IPS-15b (cell line): Measurements from ENCODE around the gene PNMT.

Experiments used
- H3K27me3 ChIP-seq: one replicate; pipeline ENCODE4 v1.6.1; 2013; ENCODE audit warnings: low read length; ENCODE audit not compliant: control insufficient read depth, insufficient read depth
- H3K36me3 ChIP-seq: one replicate; pipeline ENCODE4 v1.6.1; 2013; ENCODE audit warnings: low read length; ENCODE audit not compliant: control insufficient read depth, insufficient read depth
- H3K4me1 ChIP-seq: one replicate; pipeline ENCODE4 v1.6.1; 2013; ENCODE audit warnings: mild to moderate bottlenecking, low read length; ENCODE audit not compliant: control insufficient read depth, insufficient read depth
- H3K4me3 ChIP-seq: one replicate; pipeline ENCODE4 v1.5.1; 2013; ENCODE audit warnings: low read depth, low read length
- H3K9ac ChIP-seq: one replicate; pipeline ENCODE4 v1.6.1; 2013; ENCODE audit warnings: low read depth, mild to moderate bottlenecking, low read length
- H3K9me3 ChIP-seq: one replicate; pipeline ENCODE4 v1.6.1; 2013; ENCODE audit warnings: mild to moderate bottlenecking, low read length; ENCODE audit not compliant: control insufficient read depth, insufficient read depth

PNMT gene

GRCh38 chr17:39714234-39714633 is 46.0 kb downstream of the PNMT start:
- Histone ChIP-seq H3K9ac (no peak overlapping the region), H3K36me3 (peaks cover 81% of the 10 kb centered on the region)

DNA sequence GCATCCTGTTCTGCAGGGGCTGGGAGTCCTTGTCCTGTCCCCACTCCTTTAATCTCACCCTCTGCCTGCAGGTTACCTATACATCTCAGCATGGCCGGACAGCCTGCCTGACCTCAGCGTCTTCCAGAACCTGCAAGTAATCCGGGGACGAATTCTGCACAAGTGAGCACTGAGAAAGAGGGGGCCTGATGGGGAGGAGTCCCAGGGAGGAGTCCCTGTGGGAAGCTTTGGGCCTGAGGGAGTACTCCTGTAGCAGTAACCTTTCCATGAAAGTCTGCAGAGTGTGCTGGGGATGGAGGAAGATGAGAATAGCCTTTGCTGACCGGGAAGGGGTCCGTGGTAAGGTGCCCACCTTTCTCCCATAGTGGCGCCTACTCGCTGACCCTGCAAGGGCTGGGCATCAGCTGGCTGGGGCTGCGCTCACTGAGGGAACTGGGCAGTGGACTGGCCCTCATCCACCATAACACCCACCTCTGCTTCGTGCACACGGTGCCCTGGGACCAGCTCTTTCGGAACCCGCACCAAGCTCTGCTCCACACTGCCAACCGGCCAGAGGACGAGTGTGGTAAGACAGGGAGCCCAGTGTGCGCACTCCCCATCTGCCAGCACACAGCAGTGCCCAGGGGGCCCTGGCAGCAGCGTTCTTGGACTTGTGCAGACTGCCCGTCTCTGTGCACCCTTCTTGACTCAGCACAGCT is 47.3 kb downstream of the PNMT start:
- H3K36me3 ChIP-seq: peaks cover 79% of the 10 kb centered on the region
- no peak overlapping the region for H3K4me3 ChIP-seq
- H3K27me3 ChIP-seq: no peaks in the 10 kb centered on the region
- H3K9ac ChIP-seq: no peak overlapping the region
- H3K4me1 ChIP-seq: no peaks in the 10 kb centered on the region
- no peaks in the 10 kb centered on the region for H3K9me3 ChIP-seq

More at GRCh38 chr17:39714234-39714633, 46.0 kb downstream of the PNMT start:
- Histone ChIP-seq H3K4me3 (no peak overlapping the region), H3K9me3 (no peaks in the 10 kb centered on the region), H3K4me1 (no peaks in the 10 kb centered on the region), H3K27me3 (no peaks in the 10 kb centered on the region)

DNA sequence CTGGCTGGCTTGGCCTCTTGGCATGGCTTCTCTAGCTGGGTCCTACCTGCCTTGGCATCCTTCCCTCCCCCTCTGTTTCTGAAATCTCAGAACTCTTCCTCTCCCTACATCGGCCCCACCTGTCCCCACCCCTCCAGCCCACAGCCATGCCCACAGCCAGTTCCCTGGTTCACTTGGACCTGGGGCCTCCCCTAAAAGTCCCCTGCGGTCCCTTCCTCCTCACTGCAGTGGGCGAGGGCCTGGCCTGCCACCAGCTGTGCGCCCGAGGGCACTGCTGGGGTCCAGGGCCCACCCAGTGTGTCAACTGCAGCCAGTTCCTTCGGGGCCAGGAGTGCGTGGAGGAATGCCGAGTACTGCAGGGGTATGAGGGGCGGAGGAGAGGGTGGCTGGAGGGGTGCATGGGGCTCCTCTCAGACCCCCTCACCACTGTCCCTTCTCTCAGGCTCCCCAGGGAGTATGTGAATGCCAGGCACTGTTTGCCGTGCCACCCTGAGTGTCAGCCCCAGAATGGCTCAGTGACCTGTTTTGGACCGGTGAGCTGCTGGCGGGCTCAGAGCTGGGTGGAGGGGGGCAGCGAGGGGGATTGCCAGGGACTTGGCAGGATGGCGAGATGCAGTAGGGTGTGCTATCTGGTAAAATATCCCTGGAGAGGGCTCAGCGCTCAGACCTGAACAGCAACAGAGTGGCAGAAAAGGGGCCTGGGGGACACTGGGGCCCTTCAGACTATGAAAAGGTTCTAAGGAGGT is 48.0 kb downstream of the PNMT start:
- Histone ChIP-seq H3K9me3 (no peaks in the 10 kb centered on the region), H3K4me3 (no peak overlapping the region), H3K27me3 (no peaks in the 10 kb centered on the region), H3K36me3 (peaks cover 74% of the 10 kb centered on the region), H3K4me1 (no peaks in the 10 kb centered on the region), H3K9ac (no peak overlapping the region)

GRCh38 chr17:39716879-39717536 is 48.8 kb downstream of the PNMT start:
- Histone ChIP-seq H3K9me3 (no peaks in the 10 kb centered on the region), H3K36me3 (peaks cover 66% of the 10 kb centered on the region), H3K27me3 (no peaks in the 10 kb centered on the region), H3K4me1 (no peaks in the 10 kb centered on the region), H3K4me3 (no peak overlapping the region), H3K9ac (no peak overlapping the region)

DNA sequence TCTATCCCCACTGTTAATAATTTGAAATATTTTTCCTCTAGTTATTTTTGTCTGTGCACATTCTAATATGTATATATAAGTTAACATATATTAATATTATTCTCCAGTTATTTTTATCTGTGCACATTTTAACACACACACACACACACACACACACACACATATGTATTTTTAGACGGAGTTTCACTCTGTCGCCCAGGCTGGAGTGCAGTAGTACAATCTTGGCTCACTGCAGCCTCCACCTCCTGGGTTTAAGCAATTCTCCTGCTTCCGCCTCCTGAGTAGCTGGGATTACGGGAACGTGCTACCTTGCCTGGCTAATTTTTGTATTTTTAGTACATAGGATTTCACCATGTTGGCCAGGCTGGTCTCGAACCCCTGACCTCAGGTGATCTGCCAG is 49.4 kb downstream of the PNMT start:
- no peak overlapping the region for H3K4me3 ChIP-seq
- no peak overlapping the region for H3K9ac ChIP-seq
- H3K27me3 ChIP-seq: no peaks in the 10 kb centered on the region
- no peaks in the 10 kb centered on the region for H3K9me3 ChIP-seq
- no peaks in the 10 kb centered on the region for H3K4me1 ChIP-seq
- peaks cover 61% of the 10 kb centered on the region for H3K36me3 ChIP-seq

- no peaks in the 10 kb centered on the region for H3K27me3 ChIP-seq
- H3K9me3 ChIP-seq: no peaks in the 10 kb centered on the region
- H3K36me3 ChIP-seq: peaks cover 60% of the 10 kb centered on the region
- no peaks in the 10 kb centered on the region for H3K4me1 ChIP-seq
- H3K9ac ChIP-seq: no peak overlapping the region
- no peak overlapping the region for H3K4me3 ChIP-seq
Measured at GRCh38 chr17:39719563-39720355, 51.5 kb downstream of the PNMT start.
